GM12865 (cell line): ENCODE data around the gene LIME1.

Experiments used
- DNase-seq: peaks from one replicate; pipeline ENCODE4 v3.0.0; 2010; ENCODE audit warnings: low read depth
- H3K4me3 ChIP-seq: 2 replicates; pipeline ENCODE4 v1.5.1; 2011; ENCODE audit warnings: mild to moderate bottlenecking, low read depth, low read length, control low read depth
- CTCF ChIP-seq: IDR thresholded peaks from 2 replicates; pipeline ENCODE4 v1.5.1; 2011; ENCODE audit warnings: low read length, control low read depth, low read depth, inconsistent platforms; ENCODE audit not compliant: insufficient read depth; ENCODE audit errors: missing control alignments

Gene LIME1

GRCh38 chr20:63698739-63699465, 37.6 kb upstream of the LIME1 start:
- no peak overlapping the region; the same call in 1 of the 2 replicates for H3K4me3 ChIP-seq
- DNase-seq: peak; percentile 77
- TF ChIP-seq CTCF: no peak

- no peak for DNase-seq
- TF ChIP-seq CTCF: no peak
- H3K4me3 ChIP-seq: no peak overlapping the region
Measured at GRCh38 chr20:63699466-63700198, 36.8 kb upstream of the LIME1 start.

- TF ChIP-seq CTCF: no peak
- H3K4me3 ChIP-seq: no peak overlapping the region
- no peak for DNase-seq
Measured at GRCh38 chr20:63700199-63701050, 36.0 kb upstream of the LIME1 start.

GRCh38 chr20:63701051-63701328, 35.5 kb upstream of the LIME1 start:
- no peak for DNase-seq
- no peak for TF ChIP-seq CTCF
- no peak overlapping the region for H3K4me3 ChIP-seq

GRCh38 chr20:63701329-63702035, 35.0 kb upstream of the LIME1 start:
- no peak overlapping the region for H3K4me3 ChIP-seq
- DNase-seq: no peak
- TF ChIP-seq CTCF: no peak

GRCh38 chr20:63702036-63702665, 34.3 kb upstream of the LIME1 start:
- no peak for DNase-seq
- no peak overlapping the region for H3K4me3 ChIP-seq
- TF ChIP-seq CTCF: no peak
